WTC11 (cell line): ENCODE results near the gene GGA3. TPM values are rescaled to one million over a fixed set of nuclear protein-coding genes. Genes with fewer than 3 reads are reported as not detected.
A peak's percentile ranks its signal among the peaks of the same experiment; 100 is the strongest.

ENCODE experiments used
- ATAC-seq: fragments of 200-7000 bp; cut with Tn5 transposase; 2 replicates; pipeline ENCODE4 v1.10.0; 2021; ENCODE audit warnings: mild to moderate bottlenecking, moderate library complexity
- CTCF ChIA-PET: fragments of 300-600 bp; sonication (Branson Sonifier 250); formaldehyde crosslinking; loops from one replicate; lab custom pipeline; 2021; ENCODE audit warnings: antibody characterized with exemption; lab: Charles Lee
- POLR2A ChIA-PET: fragments of 350-600 bp; sonication (Branson Sonifier 250); formaldehyde crosslinking; loops from one replicate; lab custom pipeline; 2021; ENCODE audit warnings: antibody characterized with exemption; lab: Charles Lee
- DNase-seq: peaks from one replicate; pipeline ENCODE4 v3.0.0; 2021; ENCODE audit warnings: low spot score
- H3K27ac Mint-ChIP-seq: 2 replicates; pipeline ENCODE4 v1.8.0; 2021; ENCODE audit warnings: mixed read lengths
- H3K27me3 Mint-ChIP-seq: 2 replicates; pipeline ENCODE4 v1.8.0; 2021; ENCODE audit warnings: low read depth, mild to moderate bottlenecking, moderate library complexity, mixed read lengths
- H3K36me3 Mint-ChIP-seq: 2 replicates; pipeline ENCODE4 v1.8.0; 2021; ENCODE audit warnings: mixed read lengths
- H3K4me1 Mint-ChIP-seq: 2 replicates; pipeline ENCODE4 v1.8.0; 2022; ENCODE audit warnings: mixed read lengths
- H3K4me3 Mint-ChIP-seq: 2 replicates; pipeline ENCODE4 v1.8.0; 2021; ENCODE audit warnings: mild to moderate bottlenecking, moderate library complexity, mixed read lengths
- H3K9me3 Mint-ChIP-seq: 2 replicates; pipeline ENCODE4 v1.8.0; 2021; ENCODE audit warnings: mixed read lengths
- ATF2 ChIP-seq: sonication (generic); formaldehyde crosslinking; IDR thresholded peaks from 2 replicates; pipeline ENCODE4 v1.8.1; 2022; ENCODE audit warnings: low read depth, missing genetic modification reagents, borderline replicate concordance
- CREB1 ChIP-seq: sonication (generic); formaldehyde crosslinking; IDR thresholded peaks from 2 replicates; pipeline ENCODE4 v1.8.0; 2023; ENCODE audit warnings: mild to moderate bottlenecking, missing genetic modification reagents
- EMX1 ChIP-seq: fragments of 250-450 bp; sonication (Bioruptor Pico); IDR thresholded peaks from 2 replicates; pipeline ENCODE4 v1.8.0; 2021; ENCODE audit warnings: mild to moderate bottlenecking
- ETV6 ChIP-seq: sonication (generic); formaldehyde crosslinking; IDR thresholded peaks from 2 replicates; pipeline ENCODE4 v1.8.1; 2022; ENCODE audit warnings: mild to moderate bottlenecking, missing genetic modification reagents
- JUN ChIP-seq: sonication (generic); formaldehyde crosslinking; IDR thresholded peaks from 2 replicates; pipeline ENCODE4 v1.8.0; 2023; ENCODE audit warnings: mild to moderate bottlenecking, missing genetic modification reagents
- OVOL2 ChIP-seq: fragments of 250-450 bp; sonication (Bioruptor Pico); IDR thresholded peaks from 2 replicates; pipeline ENCODE4 v1.9.0; 2021; ENCODE audit warnings: mild to moderate bottlenecking, borderline replicate concordance
- RELA ChIP-seq: sonication (generic); formaldehyde crosslinking; IDR thresholded peaks from 2 replicates; pipeline ENCODE4 v1.8.1; 2022; ENCODE audit warnings: missing genetic modification reagents, mild to moderate bottlenecking, borderline replicate concordance
- SOX15 ChIP-seq: fragments of 250-450 bp; sonication (Bioruptor Pico); IDR thresholded peaks from 2 replicates; pipeline ENCODE4 v1.9.0; 2021; ENCODE audit warnings: mild to moderate bottlenecking
- TEAD4 ChIP-seq: sonication (generic); formaldehyde crosslinking; IDR thresholded peaks from 2 replicates; pipeline ENCODE4 v1.8.0; 2022; ENCODE audit warnings: mild to moderate bottlenecking, missing genetic modification reagents
- USF2 ChIP-seq: sonication (generic); formaldehyde crosslinking; IDR thresholded peaks from 2 replicates; pipeline ENCODE4 v1.8.1; 2023; ENCODE audit warnings: mild to moderate bottlenecking, missing genetic modification reagents, moderate library complexity
- ZBTB21 ChIP-seq: sonication (generic); formaldehyde crosslinking; IDR thresholded peaks from 2 replicates; pipeline ENCODE4 v1.8.1; 2023; ENCODE audit warnings: mild to moderate bottlenecking, missing genetic modification reagents, borderline replicate concordance
- ZNF219 ChIP-seq: sonication (generic); formaldehyde crosslinking; IDR thresholded peaks from 2 replicates; pipeline ENCODE4 v1.8.0; 2023; ENCODE audit warnings: missing genetic modification reagents, mild to moderate bottlenecking, borderline replicate concordance
- total RNA-seq: library from RNA; stranded (reverse); gene quantifications from 3 replicates; pipeline ENCODE4 v1.2.3, GENCODE V29; 2021
- TF ChIP-seq, protein P1 (sequence below): sonication (generic); formaldehyde crosslinking; IDR thresholded peaks from 2 replicates; pipeline ENCODE4 v1.8.0; 2022; ENCODE audit warnings: missing genetic modification reagents
- TF ChIP-seq, protein P2 (sequence below): sonication (generic); formaldehyde crosslinking; IDR thresholded peaks from 2 replicates; pipeline ENCODE4 v1.8.0; 2023; ENCODE audit warnings: missing genetic modification reagents
- TF ChIP-seq, protein P3 (sequence below): sonication (generic); formaldehyde crosslinking; IDR thresholded peaks from 2 replicates; pipeline ENCODE4 v1.8.0; 2022; ENCODE audit warnings: mild to moderate bottlenecking, missing genetic modification reagents
- TF ChIP-seq, protein P4 (sequence below): sonication (generic); formaldehyde crosslinking; IDR thresholded peaks from 2 replicates; pipeline ENCODE4 v1.8.1; 2023; ENCODE audit warnings: mild to moderate bottlenecking, missing genetic modification reagents

The GGA3 gene
- total RNA-seq, 1 experiment from 2014 or later = 66.9 TPM

DNA sequence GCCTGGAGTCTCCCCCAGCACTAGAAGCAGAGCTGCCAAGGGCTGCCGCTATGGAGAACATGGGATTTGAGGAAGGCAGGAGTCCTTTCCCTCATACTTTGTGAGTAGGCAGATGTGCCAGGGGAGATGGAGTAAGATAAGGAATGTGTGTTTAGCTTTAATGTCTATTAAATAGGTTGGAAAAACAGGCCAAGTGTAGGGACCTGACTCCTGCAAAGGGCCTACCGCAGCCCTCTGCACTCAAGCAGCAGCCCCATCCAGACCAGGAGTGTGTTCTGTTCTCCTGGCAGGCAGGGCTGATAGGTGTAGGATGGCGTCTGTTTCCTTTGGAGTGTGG is 11.4 kb upstream of the GGA3 start:
- POLR2A ChIA-PET = interaction anchor here (1.1 kb wide), 1 partner anchor 16 kb away, joined by 3 read pairs; the partner anchor contains the start of gene SLC25A19
- DNase-seq (no peak), ATAC-seq (no peak)
- H3K27me3 Mint-ChIP-seq = no peaks in the 10 kb centered on the region
- H3K4me1 Mint-ChIP-seq = peaks cover 15% of the 10 kb centered on the region
- no peaks in the 10 kb centered on the region for H3K9me3 Mint-ChIP-seq
- H3K36me3 Mint-ChIP-seq = peaks cover 20% of the 10 kb centered on the region
- CTCF ChIA-PET = interaction anchor here (0.6 to 8.7 kb wide), 7 partner anchors 11 to 140 kb away, joined by 3 to 155 read pairs (median 32); partner anchors contain the start of genes GGA3, MRPS7 and SLC25A19
- peak overlapping the region; percentile 79 for H3K4me3 Mint-ChIP-seq
- no peak for TF ChIP-seq ETV6 (CRISPR knock-in tag)
- peak overlapping the region; percentile 26; the same call in 1 of the 2 replicates for H3K27ac Mint-ChIP-seq

DNA sequence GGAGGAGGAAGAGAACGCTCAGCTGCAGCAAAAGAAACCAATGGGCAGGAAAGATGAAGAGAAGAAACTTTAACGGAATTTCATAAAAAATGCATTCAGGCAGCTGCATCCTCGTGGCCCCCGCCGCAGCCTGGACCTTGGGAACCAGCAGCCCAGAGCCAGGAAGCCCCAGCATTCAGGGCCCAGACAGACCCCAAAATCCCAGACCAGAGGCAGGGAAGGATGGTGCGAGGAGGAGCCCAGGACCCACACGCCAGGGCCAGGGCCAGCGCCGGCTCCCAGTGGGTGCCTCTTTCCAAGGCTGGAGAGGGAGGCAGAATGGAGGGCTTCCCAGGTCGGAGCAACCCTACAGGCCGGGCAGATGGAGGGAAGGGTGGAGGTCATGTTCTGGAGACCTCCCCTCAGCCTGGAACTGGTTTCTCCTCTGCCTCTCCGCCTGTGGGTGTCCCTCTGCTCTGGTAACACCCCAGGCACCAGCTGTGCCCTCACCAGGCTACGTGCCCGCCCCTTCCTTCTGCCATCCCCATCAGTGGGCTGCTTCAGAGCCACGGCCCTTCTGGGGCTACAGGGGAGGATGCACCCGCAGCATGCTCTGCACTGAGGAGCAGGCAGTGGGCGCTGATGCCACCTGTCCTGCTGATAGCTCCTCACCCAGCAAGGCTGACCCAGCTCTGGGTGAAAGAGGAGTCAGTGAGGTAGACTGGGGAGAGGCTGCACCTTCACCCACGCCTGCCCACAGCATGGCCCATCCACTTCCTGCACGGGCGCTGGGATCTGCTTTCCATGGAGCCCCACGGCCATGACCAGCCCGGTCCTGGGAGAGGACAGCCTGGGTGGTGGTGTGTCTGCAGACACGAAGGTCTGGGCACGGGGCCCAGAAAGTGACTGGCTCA is 10.8 kb upstream of the GGA3 start:
- Mint-ChIP-seq H3K9me3 (no peaks in the 10 kb centered on the region), H3K36me3 (peaks cover 19% of the 10 kb centered on the region), H3K27me3 (no peaks in the 10 kb centered on the region), H3K27ac (no peak overlapping the region; the same call in 1 of the 2 replicates), H3K4me3 (peak overlapping the region; percentile 79), H3K4me1 (peaks cover 19% of the 10 kb centered on the region)
- ATAC-seq = no peak
- DNase-seq = no peak
- POLR2A ChIA-PET = interaction anchor here (1.1 to 3.1 kb wide), 2 partner anchors 11 to 17 kb away, joined by 3 to 17 read pairs; partner anchors contain the start of genes GGA3, MRPS7 and SLC25A19
- CTCF ChIA-PET = interaction anchor here (0.5 to 8.7 kb wide), 28 partner anchors 10 to 771 kb away, joined by 3 to 155 read pairs (median 8); partner anchors contain the start of genes GGA3, MRPS7, SLC25A19 and SMIM5
- no peak for TF ChIP-seq RELA (CRISPR knock-in tag)
- TF ChIP-seq, protein P1, sequence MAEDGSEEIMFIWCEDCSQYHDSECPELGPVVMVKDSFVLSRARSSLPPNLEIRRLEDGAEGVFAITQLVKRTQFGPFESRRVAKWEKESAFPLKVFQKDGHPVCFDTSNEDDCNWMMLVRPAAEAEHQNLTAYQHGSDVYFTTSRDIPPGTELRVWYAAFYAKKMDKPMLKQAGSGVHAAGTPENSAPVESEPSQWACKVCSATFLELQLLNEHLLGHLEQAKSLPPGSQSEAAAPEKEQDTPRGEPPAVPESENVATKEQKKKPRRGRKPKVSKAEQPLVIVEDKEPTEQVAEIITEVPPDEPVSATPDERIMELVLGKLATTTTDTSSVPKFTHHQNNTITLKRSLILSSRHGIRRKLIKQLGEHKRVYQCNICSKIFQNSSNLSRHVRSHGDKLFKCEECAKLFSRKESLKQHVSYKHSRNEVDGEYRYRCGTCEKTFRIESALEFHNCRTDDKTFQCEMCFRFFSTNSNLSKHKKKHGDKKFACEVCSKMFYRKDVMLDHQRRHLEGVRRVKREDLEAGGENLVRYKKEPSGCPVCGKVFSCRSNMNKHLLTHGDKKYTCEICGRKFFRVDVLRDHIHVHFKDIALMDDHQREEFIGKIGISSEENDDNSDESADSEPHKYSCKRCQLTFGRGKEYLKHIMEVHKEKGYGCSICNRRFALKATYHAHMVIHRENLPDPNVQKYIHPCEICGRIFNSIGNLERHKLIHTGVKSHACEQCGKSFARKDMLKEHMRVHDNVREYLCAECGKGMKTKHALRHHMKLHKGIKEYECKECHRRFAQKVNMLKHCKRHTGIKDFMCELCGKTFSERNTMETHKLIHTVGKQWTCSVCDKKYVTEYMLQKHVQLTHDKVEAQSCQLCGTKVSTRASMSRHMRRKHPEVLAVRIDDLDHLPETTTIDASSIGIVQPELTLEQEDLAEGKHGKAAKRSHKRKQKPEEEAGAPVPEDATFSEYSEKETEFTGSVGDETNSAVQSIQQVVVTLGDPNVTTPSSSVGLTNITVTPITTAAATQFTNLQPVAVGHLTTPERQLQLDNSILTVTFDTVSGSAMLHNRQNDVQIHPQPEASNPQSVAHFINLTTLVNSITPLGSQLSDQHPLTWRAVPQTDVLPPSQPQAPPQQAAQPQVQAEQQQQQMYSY = peak; percentile 22; the same call in 1 of the 2 replicates

GRCh38 chr17:75271233-75271954 is 10.0 kb upstream of the GGA3 start:
- ATAC-seq = peak; percentile 31
- H3K27ac Mint-ChIP-seq = no peak overlapping the region
- ChIA-PET CTCF (interaction anchor here (0.5 to 8.7 kb wide), 106 partner anchors 8 to 1239 kb away, joined by 3 to 155 read pairs (median 4); partner anchors contain the start of genes ARMC7, ATP5PD, CDR2L and GALK1), POLR2A (interaction anchor here (0.6 to 3.1 kb wide), 6 partner anchors 10 to 135 kb away, joined by 3 to 24 read pairs (median 4); partner anchors contain the start of genes GGA3, MRPS7 and SLC25A19)
- H3K9me3 Mint-ChIP-seq = no peaks in the 10 kb centered on the region
- H3K36me3 Mint-ChIP-seq = peaks cover 20% of the 10 kb centered on the region
- H3K4me3 Mint-ChIP-seq = peak overlapping the region; percentile 79
- DNase-seq = peak; percentile 78
- peaks cover 19% of the 10 kb centered on the region for H3K4me1 Mint-ChIP-seq
- H3K27me3 Mint-ChIP-seq = no peaks in the 10 kb centered on the region
- 0 out of 2 replicates have a peak, but pooled peaks have one; percentile 18 for TF ChIP-seq TEAD4
- TF ChIP-seq ATF2 (CRISPR knock-in tag) = no peak
- TF ChIP-seq EMX1 (CRISPR knock-in tag) = no peak
- TF ChIP-seq SOX15 (CRISPR knock-in tag) = no peak
- TF ChIP-seq USF2 (CRISPR knock-in tag) = peak; percentile 26; the same call in 1 of the 2 replicates
- TF ChIP-seq, protein P2, sequence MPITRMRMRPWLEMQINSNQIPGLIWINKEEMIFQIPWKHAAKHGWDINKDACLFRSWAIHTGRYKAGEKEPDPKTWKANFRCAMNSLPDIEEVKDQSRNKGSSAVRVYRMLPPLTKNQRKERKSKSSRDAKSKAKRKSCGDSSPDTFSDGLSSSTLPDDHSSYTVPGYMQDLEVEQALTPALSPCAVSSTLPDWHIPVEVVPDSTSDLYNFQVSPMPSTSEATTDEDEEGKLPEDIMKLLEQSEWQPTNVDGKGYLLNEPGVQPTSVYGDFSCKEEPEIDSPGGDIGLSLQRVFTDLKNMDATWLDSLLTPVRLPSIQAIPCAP = no peak
- TF ChIP-seq OVOL2 = no peak
- no peak for TF ChIP-seq CREB1 (CRISPR knock-in tag)
- peak; percentile 56; the same call in 1 of the 2 replicates for TF ChIP-seq JUN (CRISPR knock-in tag)
- TF ChIP-seq, protein P3, sequence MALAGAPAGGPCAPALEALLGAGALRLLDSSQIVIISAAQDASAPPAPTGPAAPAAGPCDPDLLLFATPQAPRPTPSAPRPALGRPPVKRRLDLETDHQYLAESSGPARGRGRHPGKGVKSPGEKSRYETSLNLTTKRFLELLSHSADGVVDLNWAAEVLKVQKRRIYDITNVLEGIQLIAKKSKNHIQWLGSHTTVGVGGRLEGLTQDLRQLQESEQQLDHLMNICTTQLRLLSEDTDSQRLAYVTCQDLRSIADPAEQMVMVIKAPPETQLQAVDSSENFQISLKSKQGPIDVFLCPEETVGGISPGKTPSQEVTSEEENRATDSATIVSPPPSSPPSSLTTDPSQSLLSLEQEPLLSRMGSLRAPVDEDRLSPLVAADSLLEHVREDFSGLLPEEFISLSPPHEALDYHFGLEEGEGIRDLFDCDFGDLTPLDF = no peak
- TF ChIP-seq ZNF219 (CRISPR knock-in tag) = peak; percentile 82; the same call in 1 of the 2 replicates
- TF ChIP-seq, protein P4, sequence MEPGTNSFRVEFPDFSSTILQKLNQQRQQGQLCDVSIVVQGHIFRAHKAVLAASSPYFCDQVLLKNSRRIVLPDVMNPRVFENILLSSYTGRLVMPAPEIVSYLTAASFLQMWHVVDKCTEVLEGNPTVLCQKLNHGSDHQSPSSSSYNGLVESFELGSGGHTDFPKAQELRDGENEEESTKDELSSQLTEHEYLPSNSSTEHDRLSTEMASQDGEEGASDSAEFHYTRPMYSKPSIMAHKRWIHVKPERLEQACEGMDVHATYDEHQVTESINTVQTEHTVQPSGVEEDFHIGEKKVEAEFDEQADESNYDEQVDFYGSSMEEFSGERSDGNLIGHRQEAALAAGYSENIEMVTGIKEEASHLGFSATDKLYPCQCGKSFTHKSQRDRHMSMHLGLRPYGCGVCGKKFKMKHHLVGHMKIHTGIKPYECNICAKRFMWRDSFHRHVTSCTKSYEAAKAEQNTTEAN (CRISPR knock-in tag) = no peak
- TF ChIP-seq ZBTB21 = 0 out of 2 replicates have a peak, but pooled peaks have one; percentile 42
